Measurements from ENCODE around the gene TRAPPC12. TPM values are rescaled to one million over a fixed set of nuclear protein-coding genes. Genes with fewer than 3 reads are reported as not detected.
"Not testable (repeated sequence)": the region's sequence is repeated elsewhere in the genome, so short reads cannot be mapped to it uniquely, and the experiment has no call there.

The TRAPPC12 gene
- total and polyA plus RNA-seq, 8 donors = 83.0 to 119 (median 100.0) TPM

- Histone ChIP-seq H3K27me3 (no peaks in the 10 kb centered on the region), H3K4me3 (no peak overlapping the region), H3K4me1 (peaks cover 0 to 6% of the 10 kb centered on the region in 2 donors), H3K9me3 (no peaks in the 10 kb centered on the region), H3K27ac (no peak overlapping the region), H3K36me3 (peaks cover 0 to 75% of the 10 kb centered on the region in 2 donors)
- intact Hi-C loops (cut with DNase I) = no loop called here
- no peak for TF ChIP-seq CTCF (IDR thresholded peaks at IDR 0.05)
- ATAC-seq (no peak), DNase-seq (peak in 2 of 4 donors; percentile 28 to 29)
These were observed 71.0 kb downstream of the TRAPPC12 start for GRCh38 chr2:3450385-3451010.

- Histone ChIP-seq H3K4me3 (no peak overlapping the region), H3K4me1 (peaks cover 0 to 6% of the 10 kb centered on the region in 2 donors), H3K36me3 (peaks cover 0 to 69% of the 10 kb centered on the region in 2 donors), H3K27ac (no peak overlapping the region), H3K27me3 (no peaks in the 10 kb centered on the region), H3K9me3 (no peaks in the 10 kb centered on the region)
- DNase-seq (no peak), ATAC-seq (no peak)
- intact Hi-C loops (cut with DNase I) = no loop called here
- no peak for TF ChIP-seq CTCF (IDR thresholded peaks at IDR 0.05)
These were observed 71.7 kb downstream of the TRAPPC12 start for GRCh38 chr2:3451169-3451568.

- ATAC-seq (no peak), DNase-seq (peak in 1 of 4 donors; percentile 22)
- H3K27ac ChIP-seq = no peak overlapping the region
- H3K9me3 ChIP-seq = no peaks in the 10 kb centered on the region
- no peak overlapping the region for H3K4me3 ChIP-seq
- H3K4me1 ChIP-seq = peaks cover 0 to 6% of the 10 kb centered on the region in 2 donors
- intact Hi-C loops (cut with DNase I) = no loop called here
- no peaks in the 10 kb centered on the region for H3K27me3 ChIP-seq
- TF ChIP-seq CTCF (IDR thresholded peaks at IDR 0.05) = no peak
- peaks cover 0 to 69% of the 10 kb centered on the region in 2 donors for H3K36me3 ChIP-seq
These were observed 72.6 kb downstream of the TRAPPC12 start for GRCh38 chr2:3451926-3452671.

- no peak overlapping the region for H3K27ac ChIP-seq
- intact Hi-C loops (cut with DNase I) = no loop called here
- H3K4me3 ChIP-seq = no peak overlapping the region
- no peaks in the 10 kb centered on the region for H3K27me3 ChIP-seq
- TF ChIP-seq CTCF (IDR thresholded peaks at IDR 0.05) = no peak
- ATAC-seq = no peak
- peaks cover 0 to 69% of the 10 kb centered on the region in 2 donors for H3K36me3 ChIP-seq
- peak in 1 of 4 donors; percentile 22 for DNase-seq
- H3K9me3 ChIP-seq = no peaks in the 10 kb centered on the region
- peaks cover 0 to 6% of the 10 kb centered on the region in 2 donors for H3K4me1 ChIP-seq
These were observed 73.9 kb downstream of the TRAPPC12 start for GRCh38 chr2:3453190-3453999.

GRCh38 chr2:3454005-3454404, 74.5 kb downstream of the TRAPPC12 start:
- H3K9me3 ChIP-seq; DNase-seq; H3K4me3 ChIP-seq; intact Hi-C loops (cut with DNase I); H3K27me3 ChIP-seq; H3K27ac ChIP-seq; ATAC-seq; H3K4me1 ChIP-seq: not testable (repeated sequence)
- H3K36me3 ChIP-seq = peaks cover 0 to 71% of the 10 kb centered on the region in 2 donors

Data from left lung (tissue), 10 donors.